Testis (tissue), 3 donors: Measurements from ENCODE around the gene MAN1B1. TPM values are rescaled to one million over a fixed set of nuclear protein-coding genes. Genes with fewer than 3 reads are reported as not detected.

ENCODE experiments used
- DNase-seq: peaks from one replicate; pipeline ENCODE4 v3.0.0-alpha.2; 2019
- H3K27ac ChIP-seq, 2 donors: fragments of 200-600 bp; sonication (generic); one replicate each; pipeline ENCODE4 v1.5.1; 2019
- H3K27me3 ChIP-seq: fragments of 200-600 bp; sonication (generic); one replicate; pipeline ENCODE4 v1.5.1; 2019
- H3K36me3 ChIP-seq: fragments of 200-600 bp; sonication (generic); one replicate; pipeline ENCODE4 v1.5.1; 2017; ENCODE audit warnings: low read depth; ENCODE audit errors: missing control alignments
- H3K4me1 ChIP-seq: fragments of 200-600 bp; sonication (generic); one replicate; pipeline ENCODE4 v1.5.1; 2019
- H3K4me3 ChIP-seq, 2 donors: fragments of 200-600 bp; sonication (generic); one replicate each; pipeline ENCODE4 v1.5.1; 2017 to 2019
- H3K9me3 ChIP-seq: fragments of 200-600 bp; sonication (generic); one replicate; pipeline ENCODE4 v1.5.1; 2017
- CTCF ChIP-seq, 3 experiments: fragments of 450-650 bp in 2 of 3; fragments of 200-600 bp in 1 of 3; sonication (generic) in 1 of 3; IDR thresholded peaks; one replicate each; pipeline ENCODE4 v1.5.1; 2016 to 2019; ENCODE audit warnings: antibody characterized with exemption in 3 of 3, mild to moderate bottlenecking in 2 of 3, moderate library complexity in 1 of 3
- POLR2A ChIP-seq: fragments of 450-650 bp; IDR thresholded peaks from one replicate; pipeline ENCODE4 v1.6.1; 2017; ENCODE audit warnings: antibody characterized with exemption, mild to moderate bottlenecking, moderate library complexity
- WGBS, 2 donors: methylation state at CpG; one replicate each; pipeline ENCODE4 v1.1.5; 2018; 5-methylcytosine and 5-hydroxymethylcytosine counted together
- intact Hi-C: fragments of 100-400 bp; cut with DNase I; formaldehyde crosslinking; loops from one replicate; pipeline ENCODE4 v1.15.1; 2023; ENCODE audit warnings: low total_unique reads
- polyA plus RNA-seq: library from polyadenylated mRNA; stranded (reverse); fragments of 350-450 nt; fragmentation: Illumina TruSeq; extraction: RNeasy Lipid Tissue Mini Kit (QIAGEN cat#74804); gene quantifications from one replicate; pipeline ENCODE4 v1.2.3, GENCODE V29; 2014; ENCODE audit warnings: low read depth, low replicate concordance; ENCODE audit not compliant: insufficient read depth
- total RNA-seq, 2 donors: library from RNA; depleted of rRNA; stranded (reverse); fragments of >200 nt; gene quantifications; one replicate each; pipeline ENCODE4 v1.2.3, GENCODE V29; 2016

The MAN1B1 gene
- total and polyA plus RNA-seq, 3 donors from 2014 or later, result 62.2 to 124 (median 122) TPM

DNA sequence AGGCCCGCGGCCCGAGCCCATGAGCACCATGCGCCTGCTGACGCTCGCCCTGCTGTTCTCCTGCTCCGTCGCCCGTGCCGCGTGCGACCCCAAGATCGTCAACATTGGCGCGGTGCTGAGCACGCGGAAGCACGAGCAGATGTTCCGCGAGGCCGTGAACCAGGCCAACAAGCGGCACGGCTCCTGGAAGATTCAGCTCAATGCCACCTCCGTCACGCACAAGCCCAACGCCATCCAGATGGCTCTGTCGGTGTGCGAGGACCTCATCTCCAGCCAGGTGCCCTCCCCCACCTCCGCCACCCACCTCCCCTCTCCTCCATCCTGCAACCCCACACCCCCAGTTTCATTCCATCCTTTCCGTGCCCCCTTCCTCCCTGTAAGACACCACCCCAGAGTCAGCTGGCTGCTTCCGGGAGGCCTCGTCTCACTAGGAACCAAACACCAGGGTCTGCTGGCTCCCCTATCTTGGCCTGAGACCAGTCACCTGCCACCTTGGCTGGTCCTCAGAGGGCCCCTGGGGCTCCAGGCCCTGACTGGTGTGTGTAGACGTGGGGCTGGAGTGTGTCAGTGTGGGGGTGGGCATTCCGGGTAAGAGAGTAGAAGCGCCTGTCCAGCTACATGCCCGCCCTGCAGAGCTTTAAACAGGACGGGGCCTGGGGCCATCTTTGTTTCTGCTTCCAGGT lies 52.8 kb downstream of the MAN1B1 start:
- no peaks in the 10 kb centered on the region for H3K9me3 ChIP-seq
- no peak for TF ChIP-seq CTCF (IDR thresholded peaks at IDR 0.05)
- no peak for TF ChIP-seq POLR2A
- no peak overlapping the region for H3K27ac ChIP-seq
- intact Hi-C loops, result no loop called here
- DNase-seq, result no peak
- H3K4me1 ChIP-seq, result no peaks in the 10 kb centered on the region
- H3K36me3 ChIP-seq, result no peaks in the 10 kb centered on the region
- no peaks in the 10 kb centered on the region for H3K27me3 ChIP-seq
- WGBS, 2 donors, result 19 to 42% methylated on average over 6 to 33 of the region's 37 CpGs
- no peak overlapping the region for H3K4me3 ChIP-seq

- no peak overlapping the region for H3K4me3 ChIP-seq
- H3K36me3 ChIP-seq, result no peaks in the 10 kb centered on the region
- H3K9me3 ChIP-seq, result no peaks in the 10 kb centered on the region
- no peak overlapping the region for H3K27ac ChIP-seq
- H3K27me3 ChIP-seq, result no peaks in the 10 kb centered on the region
- TF ChIP-seq CTCF (IDR thresholded peaks at IDR 0.05), result no peak
- TF ChIP-seq POLR2A, result no peak
- no peaks in the 10 kb centered on the region for H3K4me1 ChIP-seq
- DNase-seq, result no peak
- 49 to 63% methylated on average over 11 to 25 of the region's 26 CpGs for WGBS, 2 donors
- intact Hi-C loops, result no loop called here
Observed at GRCh38 chr9:137140151-137141012, 53.6 kb downstream of the MAN1B1 start.

DNA sequence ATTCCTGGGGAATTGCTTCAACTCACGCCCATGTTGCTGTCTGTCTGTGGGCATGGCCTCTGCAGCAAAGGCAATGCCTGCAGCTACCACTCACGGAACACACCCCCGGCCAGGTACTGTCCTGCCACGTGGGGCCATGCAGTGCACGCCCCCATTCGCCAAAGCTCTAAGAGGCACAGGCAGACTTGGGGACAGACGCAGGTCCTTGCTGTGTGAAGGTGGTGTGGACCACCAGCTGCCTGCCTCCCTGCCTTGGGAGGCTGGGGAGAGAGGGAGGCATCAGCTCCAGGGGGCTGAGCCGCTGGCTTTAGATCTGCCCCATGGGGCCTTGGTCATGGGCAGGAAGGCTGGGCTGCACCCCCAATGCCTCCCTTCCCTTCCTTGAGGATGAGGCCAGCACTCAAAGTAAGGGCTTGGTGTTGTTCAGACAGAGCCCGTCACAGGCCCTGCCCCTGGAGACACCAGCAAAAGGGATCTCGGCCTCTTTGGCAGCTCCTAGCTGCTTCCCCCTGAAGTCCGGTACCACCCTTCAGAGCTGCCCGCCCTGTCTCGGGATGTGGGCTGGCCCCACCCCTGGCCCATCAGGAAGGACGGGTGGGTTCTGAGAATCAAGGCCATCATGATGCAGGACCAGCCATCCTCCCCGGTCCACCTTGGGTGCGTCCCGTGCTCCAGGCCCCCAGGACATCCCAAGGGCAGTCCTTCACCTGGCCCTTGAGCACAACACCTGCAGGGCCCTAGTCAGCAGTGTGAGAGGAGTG lies 54.4 kb downstream of the MAN1B1 start:
- intact Hi-C loops, result no loop called here
- no peaks in the 10 kb centered on the region for H3K9me3 ChIP-seq
- H3K4me3 ChIP-seq, result no peak overlapping the region
- H3K27ac ChIP-seq, result no peak overlapping the region
- H3K4me1 ChIP-seq, result no peaks in the 10 kb centered on the region
- DNase-seq, result no peak
- no peak for TF ChIP-seq POLR2A
- H3K27me3 ChIP-seq, result no peaks in the 10 kb centered on the region
- WGBS, 2 donors, result 80 to 84% methylated on average over 12 to 17 of the region's 17 CpGs
- no peaks in the 10 kb centered on the region for H3K36me3 ChIP-seq

DNA sequence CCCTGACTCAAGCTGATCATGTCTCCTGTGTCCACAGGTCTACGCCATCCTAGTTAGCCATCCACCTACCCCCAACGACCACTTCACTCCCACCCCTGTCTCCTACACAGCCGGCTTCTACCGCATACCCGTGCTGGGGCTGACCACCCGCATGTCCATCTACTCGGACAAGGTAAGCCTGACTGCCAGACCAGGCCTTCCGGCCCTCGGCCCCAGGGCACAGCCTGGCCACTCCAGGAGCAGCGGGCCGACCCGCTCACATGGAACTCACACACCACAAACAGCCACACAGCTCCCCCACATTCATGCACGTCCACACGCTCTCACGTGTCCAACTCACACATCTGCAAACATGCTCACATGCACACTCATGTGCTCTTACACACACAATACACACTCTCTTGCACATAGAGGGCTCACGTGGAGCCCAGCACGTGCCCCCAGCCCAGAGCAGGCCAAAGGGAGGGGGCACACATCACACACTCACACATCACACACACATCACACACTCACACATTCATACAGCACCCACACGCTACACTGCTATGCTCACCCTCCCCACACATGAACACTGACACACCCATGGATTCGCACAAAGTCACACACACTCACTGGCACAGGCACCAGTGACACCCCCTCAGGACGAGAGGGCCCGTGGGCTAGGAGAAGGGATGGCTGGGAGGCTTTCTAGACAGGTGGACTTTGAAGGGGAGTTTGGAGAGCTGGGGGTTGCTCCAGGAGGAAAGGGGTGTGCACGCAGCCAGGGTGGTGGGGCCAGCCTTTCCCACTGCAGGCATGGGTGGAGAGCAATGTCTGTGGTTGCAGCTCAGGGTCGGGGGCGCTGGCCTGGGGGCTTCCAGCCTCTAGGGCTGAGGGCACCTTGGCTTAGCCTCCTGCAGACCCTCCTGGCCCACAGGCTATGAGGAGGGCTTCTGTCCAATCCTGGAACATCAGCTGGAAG lies 55.5 kb downstream of the MAN1B1 start:
- intact Hi-C loops, result no loop called here
- no peak overlapping the region for H3K27ac ChIP-seq
- no peak for DNase-seq
- WGBS, 2 donors, result 74 to 81% methylated on average over 22 to 24 of the region's 24 CpGs
- H3K4me1 ChIP-seq, result no peaks in the 10 kb centered on the region
- H3K9me3 ChIP-seq, result no peaks in the 10 kb centered on the region
- no peaks in the 10 kb centered on the region for H3K27me3 ChIP-seq
- TF ChIP-seq POLR2A (no peak), CTCF (IDR thresholded peaks at IDR 0.05) (no peak)
- no peaks in the 10 kb centered on the region for H3K36me3 ChIP-seq
- no peak overlapping the region for H3K4me3 ChIP-seq
